Keratinocyte (primary cell): ENCODE data around the gene NR5A1. TPM values are rescaled to one million over a fixed set of nuclear protein-coding genes. Genes with fewer than 3 reads are reported as not detected.

Experiments
- DNase-seq: peaks from one replicate; pipeline ENCODE4 v3.0.0-alpha.2; 2011; ENCODE audit warnings: low read depth, missing footprints, low spot score
- FAIRE-seq: peaks from 2 replicates; lab custom pipeline; 2011; peaks lifted over from hg19 to GRCh38; lab: Jason Lieb, UNC
- H2AFZ ChIP-seq: 2 replicates; pipeline ENCODE4 v1.6.0; 2012; ENCODE audit warnings: low read length, control low read depth, inconsistent platforms; ENCODE audit not compliant: control insufficient read depth
- H3K27ac ChIP-seq: 2 replicates; pipeline ENCODE4 v1.5.1; 2011; ENCODE audit warnings: low read length; ENCODE audit not compliant: control insufficient read depth, insufficient read depth
- H3K27me3 ChIP-seq: 3 replicates; pipeline ENCODE4 v1.6.0; 2011; ENCODE audit warnings: low read length; ENCODE audit not compliant: control insufficient read depth, insufficient read depth; ENCODE audit errors: extremely low read depth
- H3K36me3 ChIP-seq, 2 experiments: 2 replicates in 1 of 2; 3 replicates in 1 of 2; pipeline ENCODE4 v1.5.1; 2011; ENCODE audit warnings: low read length in 2 of 2, mild to moderate bottlenecking in 1 of 2; ENCODE audit not compliant: control insufficient read depth in 2 of 2, insufficient read depth in 2 of 2; ENCODE audit errors: extremely low read depth in 1 of 2
- H3K4me1 ChIP-seq: 3 replicates; pipeline ENCODE4 v1.5.1; 2011; ENCODE audit warnings: low read length; ENCODE audit not compliant: control insufficient read depth, insufficient read depth; ENCODE audit errors: extremely low read depth
- H3K4me2 ChIP-seq: 3 replicates; pipeline ENCODE4 v1.6.0; 2011; ENCODE audit warnings: low read depth, low read length; ENCODE audit not compliant: control insufficient read depth, insufficient read depth; ENCODE audit errors: extremely low read depth
- H3K4me3 ChIP-seq, 3 experiments: fragments of 200-600 bp in 1 of 3; sonication (generic) in 1 of 3; 2 replicates in 2 of 3; 3 replicates in 1 of 3; pipeline ENCODE4 v1.5.1; 2011 to 2016; ENCODE audit warnings: low read length in 3 of 3, mild to moderate bottlenecking in 3 of 3, control low read depth in 2 of 3, inconsistent platforms in 1 of 3, low read depth in 1 of 3, mixed read lengths in 1 of 3, mixed run types in 1 of 3, moderate library complexity in 1 of 3; ENCODE audit not compliant: control insufficient read depth in 2 of 3, insufficient read depth in 2 of 3; ENCODE audit errors: extremely low read depth in 1 of 3
- H3K79me2 ChIP-seq: 2 replicates; pipeline ENCODE4 v1.6.0; 2012; ENCODE audit warnings: low read length; ENCODE audit not compliant: control insufficient read depth, insufficient read depth
- H3K9ac ChIP-seq: 3 replicates; pipeline ENCODE4 v1.6.0; 2011; ENCODE audit warnings: low read length; ENCODE audit not compliant: control insufficient read depth, insufficient read depth; ENCODE audit errors: extremely low read depth
- H3K9me1 ChIP-seq: 3 replicates; pipeline ENCODE4 v1.6.0; 2011; ENCODE audit warnings: low read length; ENCODE audit not compliant: control insufficient read depth, insufficient read depth; ENCODE audit errors: extremely low read depth
- H3K9me3 ChIP-seq: 2 replicates; pipeline ENCODE4 v1.5.1; 2012; ENCODE audit warnings: low read depth, low read length; ENCODE audit not compliant: control insufficient read depth
- H4K20me1 ChIP-seq: 3 replicates; pipeline ENCODE4 v1.6.0; 2011; ENCODE audit warnings: low read length; ENCODE audit not compliant: control insufficient read depth, insufficient read depth; ENCODE audit errors: extremely low read depth
- EZH2 ChIP-seq: IDR thresholded peaks from one replicate; pipeline ENCODE4 v1.6.1; 2012; ENCODE audit warnings: inconsistent platforms, mild to moderate bottlenecking, low read length, moderate library complexity
- dilution Hi-C: fragments of 300-500 bp; cut with MboI; formaldehyde crosslinking; loops from one replicate; pipeline ENCODE4 v1.7.0; 2020; ENCODE audit warnings: low sequenced_read_pairs; ENCODE audit not compliant: extremely low pct_ligation_motif_present
- polyA plus RNA-seq, 5 experiments: library from polyadenylated mRNA; depleted of rRNA in 3 of 5; stranded (reverse) in 3 of 5; stranded (forward) in 1 of 5; unstranded in 1 of 5; fragments of >200 nt; gene quantifications; 1 replicate in 1 of 5; 2 replicates in 3 of 5; 3 replicates in 1 of 5; pipeline versions ENCODE4 v1.2.1 to v1.2.3, GENCODE V29; 2011 to 2012; ENCODE audit warnings: missing spikeins in 2 of 5, low read depth in 1 of 5, low replicate concordance in 1 of 5
- TF ChIP-seq, protein P1 (sequence below), 3 experiments: IDR thresholded peaks in 1 of 3; conservative IDR thresholded peaks in 1 of 3; optimal IDR thresholded peaks in 1 of 3; 2 replicates in 2 of 3; 3 replicates in 1 of 3; pipeline versions ENCODE3 to v1.5.1; 2011; ENCODE audit warnings: low read length in 3 of 3, mild to moderate bottlenecking in 3 of 3, moderate library complexity in 2 of 3, control low read depth in 1 of 3, inconsistent platforms in 1 of 3; ENCODE audit not compliant: insufficient read depth in 2 of 3; ENCODE audit errors: extremely low read depth in 1 of 3

Gene NR5A1
- polyA plus RNA-seq, 1 donor (not counting 4 experiments of a cell fraction or from before 2014, with no cell fraction given), result not detected

DNA sequence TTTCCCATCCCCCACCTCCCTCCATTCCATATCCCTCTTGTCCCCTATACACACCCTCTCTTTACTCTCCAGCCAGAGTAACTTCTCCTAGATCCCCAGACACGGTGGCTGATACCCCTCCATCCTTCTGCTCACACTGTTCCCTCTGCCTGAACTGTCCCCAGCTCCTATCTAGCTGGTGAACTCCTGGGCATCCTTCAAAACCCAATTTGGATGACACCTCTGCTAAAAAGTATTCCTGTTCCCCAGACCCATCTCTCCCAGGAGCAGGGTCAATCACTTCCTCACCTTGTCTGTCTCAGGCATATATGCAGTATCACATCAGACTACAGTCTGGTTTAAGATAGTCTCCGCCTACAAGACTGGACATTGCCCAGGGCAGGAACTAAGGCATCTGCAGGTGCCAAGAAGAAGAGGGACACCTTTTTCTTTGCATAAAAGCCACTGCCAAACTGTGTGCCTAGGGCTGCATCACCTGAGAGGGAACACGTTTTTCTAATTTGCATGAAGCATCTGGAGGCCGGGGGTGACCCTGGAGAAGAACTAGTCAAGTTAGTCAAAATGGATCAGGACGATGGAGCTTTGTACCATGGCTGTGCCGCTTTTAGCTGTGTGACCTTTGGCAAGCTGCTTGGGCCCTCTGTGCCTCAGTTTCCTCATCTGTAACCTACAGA, 27.1 kb downstream of the NR5A1 start:
- TF ChIP-seq, protein P1, sequence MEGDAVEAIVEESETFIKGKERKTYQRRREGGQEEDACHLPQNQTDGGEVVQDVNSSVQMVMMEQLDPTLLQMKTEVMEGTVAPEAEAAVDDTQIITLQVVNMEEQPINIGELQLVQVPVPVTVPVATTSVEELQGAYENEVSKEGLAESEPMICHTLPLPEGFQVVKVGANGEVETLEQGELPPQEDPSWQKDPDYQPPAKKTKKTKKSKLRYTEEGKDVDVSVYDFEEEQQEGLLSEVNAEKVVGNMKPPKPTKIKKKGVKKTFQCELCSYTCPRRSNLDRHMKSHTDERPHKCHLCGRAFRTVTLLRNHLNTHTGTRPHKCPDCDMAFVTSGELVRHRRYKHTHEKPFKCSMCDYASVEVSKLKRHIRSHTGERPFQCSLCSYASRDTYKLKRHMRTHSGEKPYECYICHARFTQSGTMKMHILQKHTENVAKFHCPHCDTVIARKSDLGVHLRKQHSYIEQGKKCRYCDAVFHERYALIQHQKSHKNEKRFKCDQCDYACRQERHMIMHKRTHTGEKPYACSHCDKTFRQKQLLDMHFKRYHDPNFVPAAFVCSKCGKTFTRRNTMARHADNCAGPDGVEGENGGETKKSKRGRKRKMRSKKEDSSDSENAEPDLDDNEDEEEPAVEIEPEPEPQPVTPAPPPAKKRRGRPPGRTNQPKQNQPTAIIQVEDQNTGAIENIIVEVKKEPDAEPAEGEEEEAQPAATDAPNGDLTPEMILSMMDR (optimal IDR thresholded peaks at IDR 0.05 in 1 of 3, IDR thresholded peaks at IDR 0.05 in 1 of 3, conservative IDR thresholded peaks at IDR 0.05 in 1 of 3; ENCODE audit: extremely low read depth in 1 of 3, insufficient read depth in 2 of 3, low read length in 3 of 3), result no peak
- no peak for TF ChIP-seq EZH2
- Histone ChIP-seq H2AFZ (no peak overlapping the region), H3K9me3 (no peaks in the 10 kb centered on the region), H3K9me1 (no peaks in the 10 kb centered on the region), H4K20me1 (peaks cover 2% of the 10 kb centered on the region), H3K27ac (no peak overlapping the region), H3K27me3 (peaks cover 40% of the 10 kb centered on the region), H3K36me3 (no peaks in the 10 kb centered on the region), H3K79me2 (no peaks in the 10 kb centered on the region), H3K4me1 (no peaks in the 10 kb centered on the region), H3K4me2 (no peak overlapping the region), H3K9ac (no peak overlapping the region), H3K4me3 (no peak overlapping the region)
- FAIRE-seq, result no peak
- no peak for DNase-seq
- dilution Hi-C loops, result no loop called here

DNA sequence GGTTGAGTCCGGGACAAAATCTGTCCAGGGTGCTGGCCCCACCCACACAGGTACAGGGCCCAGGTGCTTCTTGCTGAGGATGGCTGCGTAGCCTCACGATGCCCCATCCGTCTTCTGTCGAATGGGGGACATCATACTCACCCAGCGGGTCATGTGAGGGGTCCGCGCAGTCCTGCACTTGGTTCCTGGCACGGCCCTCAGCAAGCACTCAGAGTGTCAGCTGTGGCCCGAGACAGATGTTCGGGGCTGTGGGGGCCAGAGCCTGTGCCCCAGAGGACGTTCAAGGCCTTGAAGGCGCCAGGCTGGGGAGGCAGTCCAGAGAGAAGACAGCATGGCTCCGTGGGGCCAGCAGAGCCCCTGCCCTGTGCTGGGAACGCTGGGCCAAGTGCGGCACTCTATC, 27.8 kb downstream of the NR5A1 start:
- Histone ChIP-seq H3K27me3 (peaks cover 40% of the 10 kb centered on the region), H3K9ac (no peak overlapping the region), H3K79me2 (no peaks in the 10 kb centered on the region), H3K4me1 (no peaks in the 10 kb centered on the region), H3K27ac (no peak overlapping the region), H3K9me1 (no peaks in the 10 kb centered on the region), H3K4me2 (no peak overlapping the region), H3K9me3 (no peaks in the 10 kb centered on the region), H4K20me1 (peaks cover 2% of the 10 kb centered on the region), H3K36me3 (no peaks in the 10 kb centered on the region), H2AFZ (no peak overlapping the region), H3K4me3 (no peak overlapping the region)
- no peak for DNase-seq
- dilution Hi-C loops, result no loop called here
- no peak for FAIRE-seq
- TF ChIP-seq, protein P1 (optimal IDR thresholded peaks at IDR 0.05 in 1 of 3, IDR thresholded peaks at IDR 0.05 in 1 of 3, conservative IDR thresholded peaks at IDR 0.05 in 1 of 3; ENCODE audit: extremely low read depth in 1 of 3, insufficient read depth in 2 of 3, low read length in 3 of 3), result no peak
- TF ChIP-seq EZH2, result no peak
